Neuronal stem cell (in vitro differentiated cells): ENCODE measurements around the gene PEX16.

Source experiments
- DNase-seq: peaks from one replicate; pipeline ENCODE4 v3.0.0-alpha.2; 2013; ENCODE audit warnings: low spot score
- H2AFZ ChIP-seq: one replicate; pipeline ENCODE4 v1.6.1; 2013; ENCODE audit warnings: mild to moderate bottlenecking, low read length, inconsistent platforms
- H2AK5ac ChIP-seq: 2 replicates; pipeline ENCODE4 v1.6.1; 2013; ENCODE audit warnings: low read depth, mild to moderate bottlenecking, inconsistent platforms, low read length, moderate library complexity, mixed read lengths
- H2BK120ac ChIP-seq: 2 replicates; pipeline ENCODE4 v1.6.1; 2013; ENCODE audit warnings: low read depth, mild to moderate bottlenecking, inconsistent platforms, low read length, moderate library complexity, mixed read lengths
- H2BK12ac ChIP-seq: one replicate; pipeline ENCODE4 v1.6.1; 2013; ENCODE audit warnings: low read length, inconsistent platforms
- H2BK15ac ChIP-seq: 2 replicates; pipeline ENCODE4 v1.6.1; 2013; ENCODE audit warnings: mild to moderate bottlenecking, low read length, inconsistent platforms, mixed read lengths
- H2BK5ac ChIP-seq: one replicate; pipeline ENCODE4 v1.6.1; 2013; ENCODE audit warnings: inconsistent platforms, mild to moderate bottlenecking, low read length, moderate library complexity
- H3K14ac ChIP-seq: one replicate; pipeline ENCODE4 v1.6.1; 2013; ENCODE audit warnings: low read length, inconsistent platforms
- H3K18ac ChIP-seq: 2 replicates; pipeline ENCODE4 v1.6.1; 2013; ENCODE audit warnings: low read length, inconsistent platforms
- H3K23ac ChIP-seq: 2 replicates; pipeline ENCODE4 v1.6.1; 2013; ENCODE audit warnings: low read depth, mild to moderate bottlenecking, mixed read lengths, low read length, inconsistent platforms; ENCODE audit not compliant: poor library complexity
- H3K27ac ChIP-seq: replicated peaks from 3 replicates; pipeline ENCODE4 v1.5.1; 2013; ENCODE audit warnings: low read length, inconsistent platforms
- H3K27me3 ChIP-seq, 3 experiments: 2 replicates each; pipeline ENCODE4 v1.6.1; 2013; ENCODE audit warnings: low read length in 3 of 3, mild to moderate bottlenecking in 2 of 3, inconsistent platforms in 1 of 3, low read depth in 1 of 3, mixed read lengths in 1 of 3, moderate library complexity in 1 of 3; ENCODE audit not compliant: control insufficient read depth in 3 of 3, insufficient read depth in 3 of 3
- H3K36me3 ChIP-seq, 2 donors: replicated peaks in 1 of 2; 2 replicates each; pipeline ENCODE4 v1.6.1; 2013; ENCODE audit warnings: low read length in 2 of 2; ENCODE audit not compliant: control insufficient read depth in 2 of 2, insufficient read depth in 2 of 2
- H3K4ac ChIP-seq: 2 replicates; pipeline ENCODE4 v1.6.1; 2013; ENCODE audit warnings: inconsistent platforms, mild to moderate bottlenecking, low read length, moderate library complexity
- H3K4me1 ChIP-seq, 2 donors: 1 replicate in 1 of 2; 2 replicates in 1 of 2; pipeline ENCODE4 v1.6.1; 2013; ENCODE audit warnings: low read length in 2 of 2, low read depth in 1 of 2; ENCODE audit not compliant: control insufficient read depth in 2 of 2, insufficient read depth in 1 of 2
- H3K4me2 ChIP-seq: one replicate; pipeline ENCODE4 v1.6.1; 2013; ENCODE audit warnings: mild to moderate bottlenecking, low read length, inconsistent platforms; ENCODE audit not compliant: insufficient read depth, poor library complexity, severe bottlenecking
- H3K4me3 ChIP-seq, 2 donors: 2 replicates each; pipeline ENCODE4 v1.5.1; 2013; ENCODE audit warnings: low read length in 2 of 2, mild to moderate bottlenecking in 2 of 2, inconsistent platforms in 1 of 2, moderate library complexity in 1 of 2
- H3K79me1 ChIP-seq: one replicate; pipeline ENCODE4 v1.6.1; 2013; ENCODE audit warnings: low read depth, mild to moderate bottlenecking, inconsistent platforms, low read length, moderate library complexity
- H3K9ac ChIP-seq: one replicate; pipeline ENCODE4 v1.6.1; 2013; ENCODE audit warnings: mild to moderate bottlenecking, low read depth, low read length, inconsistent platforms; ENCODE audit not compliant: poor library complexity
- H3K9me3 ChIP-seq, 2 donors: replicated peaks in 1 of 2; 2 replicates each; pipeline versions ENCODE3 to v1.6.1; 2013; ENCODE audit warnings: low read length in 2 of 2, mild to moderate bottlenecking in 2 of 2, inconsistent platforms in 1 of 2, low read depth in 1 of 2, mixed read lengths in 1 of 2, moderate library complexity in 1 of 2; ENCODE audit not compliant: control insufficient read depth in 2 of 2, insufficient read depth in 1 of 2
- H4K8ac ChIP-seq: one replicate; pipeline ENCODE4 v1.6.1; 2013; ENCODE audit warnings: low read depth, mild to moderate bottlenecking, inconsistent platforms, low read length, moderate library complexity
- H4K91ac ChIP-seq: one replicate; pipeline ENCODE4 v1.6.1; 2013; ENCODE audit warnings: low read length, low read depth, mild to moderate bottlenecking, inconsistent platforms; ENCODE audit not compliant: poor library complexity
- WGBS, 2 donors: extraction: QIAGEN DNeasy Blood & Tissue Kit; methylation state at CpG; one replicate each; pipeline ENCODE4 v1.1.7; 2013; ENCODE audit warnings: missing lambda C conversion rate in 2 of 2, mixed read lengths in 1 of 2; ENCODE audit not compliant: insufficient read length in 2 of 2, insufficient replicate concordance in 1 of 2; ENCODE audit errors: extremely low coverage in 2 of 2; 5-methylcytosine and 5-hydroxymethylcytosine counted together

The PEX16 gene

GRCh38 chr11:45885274-45885920, 32.3 kb downstream of the PEX16 start, which contains the start of gene MAPK8IP1:
MAPK8IP1 (plus strand) TSS chr11:45885651; CDS start chr11:45885821, 170 bp downstream.
- H2BK120ac ChIP-seq: no peak within 1 kb of the TSS
- H3K4me3 ChIP-seq: peak within 1 kb of the TSS; percentile 57 to 79
- no peak within 1 kb of the TSS for H3K14ac ChIP-seq
- no peak within 1 kb of the TSS for H3K27ac ChIP-seq
- H3K27me3 ChIP-seq: peaks cover 0 to 35% (median 13%) of the 10 kb centered on the region in 3 experiments
- H3K23ac ChIP-seq: peak within 1 kb of the TSS; percentile 51
- peak within 1 kb of the TSS; percentile 78 for H3K18ac ChIP-seq
- H3K4me1 ChIP-seq: peaks cover 7% of the 10 kb centered on the region in 2 donors
- H2BK15ac ChIP-seq: no peak within 1 kb of the TSS
- peak; percentile 71 for DNase-seq
- H3K79me1 ChIP-seq: no peaks in the 10 kb centered on the region
- no peak within 1 kb of the TSS for H3K4ac ChIP-seq
- H3K36me3 ChIP-seq: peaks cover 5 to 17% of the 10 kb centered on the region in 2 donors
- no peaks in the 10 kb centered on the region for H3K9me3 ChIP-seq
- H2BK5ac ChIP-seq: no peak within 1 kb of the TSS
- H2BK12ac ChIP-seq: no peak within 1 kb of the TSS
- WGBS, 2 donors: no CpG with 5 or more reads among the region's 73 CpGs
- H2AFZ ChIP-seq: peak within 1 kb of the TSS; percentile 93
- H2AK5ac ChIP-seq: peak within 1 kb of the TSS; percentile 40
- no peak within 1 kb of the TSS for H4K91ac ChIP-seq
- H4K8ac ChIP-seq: no peak within 1 kb of the TSS
- peak within 1 kb of the TSS; percentile 88 for H3K4me2 ChIP-seq
- H3K9ac ChIP-seq: peak within 1 kb of the TSS; percentile 61

GRCh38 chr11:45884596-45885185, 33.0 kb downstream of the PEX16 start:
- H3K23ac ChIP-seq: no peak overlapping the region
- no peak overlapping the region for H2BK120ac ChIP-seq
- H3K27me3 ChIP-seq: peaks cover 0 to 29% (median 13%) of the 10 kb centered on the region in 3 experiments
- H2AK5ac ChIP-seq: no peak overlapping the region
- no peak overlapping the region for H3K18ac ChIP-seq
- H3K79me1 ChIP-seq: no peaks in the 10 kb centered on the region
- no peak overlapping the region for H2BK15ac ChIP-seq
- no CpG with 5 or more reads among the region's 10 CpGs for WGBS, 2 donors
- H3K36me3 ChIP-seq: peaks cover 5 to 22% of the 10 kb centered on the region in 2 donors
- H3K4me1 ChIP-seq: peaks cover 7% of the 10 kb centered on the region in 2 donors
- H3K9ac ChIP-seq: no peak overlapping the region
- H3K27ac ChIP-seq: no peak overlapping the region
- no peak overlapping the region for H4K91ac ChIP-seq
- no peak overlapping the region for H2BK12ac ChIP-seq
- no peaks in the 10 kb centered on the region for H3K9me3 ChIP-seq
- peak overlapping the region in 1 of 2 donors; percentile 57 for H3K4me3 ChIP-seq
- no peak overlapping the region for H2AFZ ChIP-seq
- no peak overlapping the region for H4K8ac ChIP-seq
- H2BK5ac ChIP-seq: no peak overlapping the region
- H3K14ac ChIP-seq: no peak overlapping the region
- H3K4me2 ChIP-seq: no peak overlapping the region
- no peak overlapping the region for H3K4ac ChIP-seq
- no peak for DNase-seq

- Histone ChIP-seq H3K14ac (no peak overlapping the region), H2AFZ (no peak overlapping the region), H3K9ac (no peak overlapping the region), H3K4me3 (no peak overlapping the region), H3K4ac (no peak overlapping the region), H4K91ac (no peak overlapping the region), H2BK15ac (no peak overlapping the region), H3K4me2 (no peak overlapping the region), H2BK5ac (no peak overlapping the region), H4K8ac (no peak overlapping the region), H3K27me3 (peaks cover 0 to 11% (median 9%) of the 10 kb centered on the region in 3 experiments), H2BK12ac (no peak overlapping the region), H3K23ac (no peak overlapping the region), H3K18ac (no peak overlapping the region), H2AK5ac (no peak overlapping the region), H3K36me3 (peaks cover 5 to 34% of the 10 kb centered on the region in 2 donors), H2BK120ac (no peak overlapping the region), H3K4me1 (peaks cover 7 to 10% of the 10 kb centered on the region in 2 donors), H3K9me3 (no peaks in the 10 kb centered on the region), H3K79me1 (no peaks in the 10 kb centered on the region), H3K27ac (no peak overlapping the region)
- WGBS, 2 donors: no CpG with 5 or more reads among the region's 6 CpGs
- DNase-seq: no peak
Observed at GRCh38 chr11:45881708-45882368, 35.8 kb downstream of the PEX16 start.
